Astrocyte (in vitro differentiated cells and primary cell): Measurements from ENCODE around the gene NT5C3A.

Experiments used
- CTCF ChIP-seq: IDR thresholded peaks from 2 replicates; pipeline ENCODE4 v1.5.1; 2011; ENCODE audit warnings: low read depth, mild to moderate bottlenecking, inconsistent platforms, low read length, moderate library complexity; ENCODE audit not compliant: insufficient read depth
- EZH2 ChIP-seq: IDR thresholded peaks from 2 replicates; pipeline ENCODE4 v1.6.1; 2012; ENCODE audit warnings: mild to moderate bottlenecking, low read length, inconsistent platforms; ENCODE audit not compliant: insufficient read depth

- TF ChIP-seq CTCF (no peak), EZH2 (no peak)
Measured at GRCh38 chr7:33101906-33102305, 39.3 kb upstream of the NT5C3A start.
